CD14-positive monocyte (primary cell): Measurements from ENCODE around the gene MED15. TPM values are rescaled to one million over a fixed set of nuclear protein-coding genes. Genes with fewer than 3 reads are reported as not detected.

Source experiments
- DNase-seq, 3 donors: peaks; one replicate each; pipeline ENCODE4 v3.0.0-alpha.2; 2011 to 2022
- H2AFZ ChIP-seq: 2 replicates; pipeline ENCODE4 v1.6.0; 2012; ENCODE audit warnings: mild to moderate bottlenecking, low read depth, low read length, inconsistent platforms; ENCODE audit not compliant: insufficient read depth, poor library complexity, severe bottlenecking
- H3K27ac ChIP-seq, 2 donors: 1 replicate in 1 of 2; 2 replicates in 1 of 2; pipeline ENCODE4 v1.5.1; 2012 to 2013; ENCODE audit warnings: low read length in 2 of 2, control low read depth in 1 of 2, inconsistent platforms in 1 of 2, low read depth in 1 of 2, mild to moderate bottlenecking in 1 of 2
- H3K27me3 ChIP-seq, 2 donors: one replicate each; pipeline versions ENCODE4 v1.6.0 to v1.6.1; 2011 to 2013; ENCODE audit warnings: low read length in 2 of 2; ENCODE audit not compliant: control insufficient read depth in 2 of 2, insufficient read depth in 2 of 2
- H3K36me3 ChIP-seq, 2 donors: replicated peaks in 1 of 2; 1 replicate in 1 of 2; 2 replicates in 1 of 2; pipeline versions ENCODE4 v1.5.1 to v1.6.1; 2012 to 2013; ENCODE audit warnings: low read length in 2 of 2, control low read depth in 1 of 2, inconsistent platforms in 1 of 2, mild to moderate bottlenecking in 1 of 2; ENCODE audit not compliant: insufficient read depth in 2 of 2, control insufficient read depth in 1 of 2
- H3K4me1 ChIP-seq, 2 donors: 1 replicate in 1 of 2; 2 replicates in 1 of 2; pipeline versions ENCODE4 v1.5.1 to v1.6.1; 2012 to 2013; ENCODE audit warnings: low read length in 2 of 2, control low read depth in 1 of 2, inconsistent platforms in 1 of 2, mild to moderate bottlenecking in 1 of 2, moderate library complexity in 1 of 2; ENCODE audit not compliant: insufficient read depth in 2 of 2, control insufficient read depth in 1 of 2
- H3K4me2 ChIP-seq: replicated peaks from 2 replicates; pipeline ENCODE3; 2012; ENCODE audit warnings: low read length, moderate library complexity, mild to moderate bottlenecking; ENCODE audit not compliant: poor library complexity, severe bottlenecking; ENCODE audit errors: extremely low read depth
- H3K4me3 ChIP-seq, 3 experiments: fragments of 200-600 bp in 1 of 3; sonication (generic) in 1 of 3; replicated peaks in 1 of 3; 1 replicate in 2 of 3; 2 replicates in 1 of 3; pipeline ENCODE4 v1.5.1; 2011 to 2013; ENCODE audit warnings: low read length in 3 of 3, mild to moderate bottlenecking in 3 of 3, control low read depth in 2 of 3, low read depth in 2 of 3, inconsistent platforms in 1 of 3, moderate library complexity in 1 of 3
- H3K79me2 ChIP-seq: 2 replicates; pipeline ENCODE4 v1.6.0; 2012; ENCODE audit warnings: mild to moderate bottlenecking, control low read depth, inconsistent platforms, low read length, moderate library complexity; ENCODE audit not compliant: insufficient read depth
- H3K9ac ChIP-seq: 2 replicates; pipeline ENCODE4 v1.6.0; 2017; ENCODE audit warnings: low read length, mild to moderate bottlenecking; ENCODE audit not compliant: insufficient read depth, poor library complexity, severe bottlenecking
- H3K9me3 ChIP-seq, 2 donors: replicated peaks in 1 of 2; 1 replicate in 1 of 2; 2 replicates in 1 of 2; pipeline versions ENCODE4 v1.5.1 to v1.6.1; 2012 to 2013; ENCODE audit warnings: low read length in 2 of 2, control low read depth in 1 of 2; ENCODE audit not compliant: control insufficient read depth in 1 of 2, insufficient read depth in 1 of 2
- H4K20me1 ChIP-seq: 2 replicates; pipeline ENCODE4 v1.6.0; 2012; ENCODE audit warnings: mild to moderate bottlenecking, low read length, control low read depth, moderate library complexity; ENCODE audit not compliant: insufficient read depth
- H3K27ac Mint-ChIP-seq, 7 donors: one replicate each; pipeline ENCODE4 v1.8.0; 2020; ENCODE audit warnings: mild to moderate bottlenecking in 7 of 7, mixed read lengths in 7 of 7, moderate library complexity in 6 of 7, inconsistent platforms in 2 of 7
- H3K27me3 Mint-ChIP-seq, 3 donors: one replicate each; pipeline ENCODE4 v1.8.0; 2021 to 2022; ENCODE audit warnings: low read depth in 3 of 3, mild to moderate bottlenecking in 3 of 3, mixed read lengths in 3 of 3, moderate library complexity in 3 of 3, inconsistent platforms in 1 of 3
- H3K36me3 Mint-ChIP-seq, 2 donors: one replicate each; pipeline ENCODE4 v1.8.0; 2020; ENCODE audit warnings: mixed read lengths in 2 of 2, inconsistent platforms in 1 of 2, mild to moderate bottlenecking in 1 of 2
- H3K4me1 Mint-ChIP-seq: one replicate; pipeline ENCODE4 v1.8.0; 2020; ENCODE audit warnings: mild to moderate bottlenecking, mixed read lengths
- H3K4me3 Mint-ChIP-seq, 2 donors: one replicate each; pipeline ENCODE4 v1.8.0; 2020; ENCODE audit warnings: mild to moderate bottlenecking in 2 of 2, mixed read lengths in 2 of 2, moderate library complexity in 1 of 2
- H3K9me3 Mint-ChIP-seq, 7 donors: one replicate each; pipeline ENCODE4 v1.8.0; 2020 to 2022; ENCODE audit warnings: mixed read lengths in 7 of 7, mild to moderate bottlenecking in 6 of 7, moderate library complexity in 6 of 7, inconsistent platforms in 2 of 7
- CTCF ChIP-seq: fragments of 200-600 bp; IDR thresholded peaks from one replicate; pipeline ENCODE4 v1.8.0; 2022; ENCODE audit warnings: antibody characterized with exemption, mild to moderate bottlenecking
- WGBS: methylation state at CpG from one replicate; pipeline ENCODE4 v1.1.5; 2013; ENCODE audit warnings: missing lambda C conversion rate; ENCODE audit not compliant: insufficient coverage; 5-methylcytosine and 5-hydroxymethylcytosine counted together
- intact Hi-C, 2 donors: fragments of 100-400 bp; cut with micrococcal nuclease; formaldehyde crosslinking; loops; one replicate each; pipeline versions ENCODE4 v1.15.0 to v1.15.1; 2023
- polyA plus RNA-seq, 3 donors: library from polyadenylated mRNA; depleted of rRNA in 1 of 3; unstranded in 2 of 3; stranded (reverse) in 1 of 3; fragments of 300-500 nt in 2 of 3; fragments of >200 nt in 1 of 3; fragmentation: Illumina TruSeq in 2 of 3; gene quantifications; 1 replicate in 2 of 3; 2 replicates in 1 of 3; pipeline ENCODE4 v1.2.3, GENCODE V29; 2012 to 2021

Gene MED15
- polyA plus RNA-seq, 3 donors, result 10.0 to 126 (median 17.8) TPM

- TF ChIP-seq CTCF, result no peak
- Histone ChIP-seq H4K20me1 (peaks cover 76% of the 10 kb centered on the region), H3K27ac (peak overlapping the region in 1 of 2 donors; percentile 98), H3K9ac (no peak overlapping the region), H3K9me3 (no peaks in the 10 kb centered on the region), H3K79me2 (peaks cover 87% of the 10 kb centered on the region), H2AFZ (no peak overlapping the region), H3K4me3 (no peak overlapping the region), H3K36me3 (peaks cover 9 to 36% of the 10 kb centered on the region in 2 donors), H3K4me1 (peaks cover 28 to 42% of the 10 kb centered on the region in 2 donors), H3K4me2 (no peak overlapping the region), H3K27me3 (no peaks in the 10 kb centered on the region)
- Mint-ChIP-seq H3K4me3 (no peak overlapping the region), H3K36me3 (peaks cover 15 to 24% of the 10 kb centered on the region in 2 donors), H3K4me1 (peaks cover 55% of the 10 kb centered on the region), H3K27ac (peak overlapping the region in 6 of 7 donors; percentile 46 to 99 (median 86)), H3K9me3 (no peaks in the 10 kb centered on the region), H3K27me3 (peaks cover 0 to 2% (median 0%) of the 10 kb centered on the region in 3 donors)
- DNase-seq, result no peak
- intact Hi-C loops, result no loop called here
- WGBS, result no CpG with 5 or more reads among the region's 10 CpGs
These were observed 3.6 kb downstream of the MED15 start for GRCh38 chr22:20510811-20511577.

GRCh38 chr22:20511578-20512229 lies 4.3 kb downstream of the MED15 start:
- Histone ChIP-seq H2AFZ (no peak overlapping the region), H4K20me1 (peaks cover 82% of the 10 kb centered on the region), H3K4me1 (peaks cover 28 to 42% of the 10 kb centered on the region in 2 donors), H3K36me3 (peaks cover 11 to 37% of the 10 kb centered on the region in 2 donors), H3K9me3 (no peaks in the 10 kb centered on the region), H3K4me3 (no peak overlapping the region), H3K27ac (peak overlapping the region in 1 of 2 donors; percentile 98), H3K27me3 (no peaks in the 10 kb centered on the region), H3K79me2 (peaks cover 93% of the 10 kb centered on the region), H3K9ac (no peak overlapping the region), H3K4me2 (no peak overlapping the region)
- H3K36me3 Mint-ChIP-seq, result peaks cover 17 to 29% of the 10 kb centered on the region in 2 donors
- peaks cover 0 to 2% (median 0%) of the 10 kb centered on the region in 3 donors for H3K27me3 Mint-ChIP-seq
- WGBS, result no CpG with 5 or more reads among the region's 4 CpGs
- H3K9me3 Mint-ChIP-seq, result no peaks in the 10 kb centered on the region
- intact Hi-C loops, result no loop called here
- no peak overlapping the region for H3K4me3 Mint-ChIP-seq
- peaks cover 55% of the 10 kb centered on the region for H3K4me1 Mint-ChIP-seq
- no peak for TF ChIP-seq CTCF
- peak overlapping the region in 6 of 7 donors; percentile 16 to 92 (median 73) for H3K27ac Mint-ChIP-seq
- DNase-seq, result no peak
